ENCODE measurements around the gene PTPRQ. TPM values are rescaled to one million over a fixed set of nuclear protein-coding genes. Genes with fewer than 3 reads are reported as not detected.

Gene PTPRQ
- total and polyA plus RNA-seq, 2 of the 8 experiments (the other 6 are each of a cell fraction or from before 2014, with no cell fraction given) = not detected

GRCh38 chr12:80531646-80532045 lies 87.6 kb downstream of the PTPRQ start:
- FAIRE-seq = no peak
- Histone ChIP-seq H2AK5ac (ENCODE audit: low read depth, low read length) (no peak overlapping the region), H3K4me1 (replicated peaks in 1 of 4; ENCODE audit: control insufficient read depth in 3 of 4, insufficient read depth in 4 of 4, low read length in 3 of 4) (no peaks in the 10 kb centered on the region), H3K23ac (ENCODE audit: insufficient read length) (no peak overlapping the region), H3K79me2 (ENCODE audit: control insufficient read depth in 1 of 2, insufficient read depth in 2 of 2, low read length in 2 of 2) (no peaks in the 10 kb centered on the region), H3K4me3 (ENCODE audit: extremely low read depth in 1 of 4, insufficient read depth in 2 of 4, low read depth in 3 of 4, low read length in 4 of 4) (no peak overlapping the region), H3K18ac (ENCODE audit: extremely low read depth, low read length) (no peak overlapping the region), H2BK15ac (ENCODE audit: low read length) (no peak overlapping the region), H2AFZ (ENCODE audit: low read length) (no peak overlapping the region), H2BK20ac (ENCODE audit: low read length) (no peak overlapping the region), H4K20me1 (replicated peaks in 1 of 2; ENCODE audit: control insufficient read depth in 1 of 2, insufficient read depth in 2 of 2, low read length in 2 of 2) (no peaks in the 10 kb centered on the region), H2BK5ac (ENCODE audit: low read depth, low read length) (no peak overlapping the region), H3K4ac (replicated peaks; ENCODE audit: insufficient read length, low read depth, low read length) (no peak overlapping the region), H3K79me1 (ENCODE audit: low read depth, low read length) (no peaks in the 10 kb centered on the region), H3K9ac (replicated peaks in 1 of 4; ENCODE audit: extremely low read depth in 1 of 4, low read depth in 3 of 4, low read length in 3 of 4) (no peak overlapping the region), H2BK120ac (replicated peaks; ENCODE audit: low read depth, low read length) (no peak overlapping the region), H3K14ac (ENCODE audit: insufficient read length) (no peak overlapping the region), H4K91ac (replicated peaks; ENCODE audit: insufficient read length, low read length) (no peak overlapping the region), H3K4me2 (ENCODE audit: insufficient read depth in 1 of 2, low read depth in 2 of 2, low read length in 2 of 2) (no peak overlapping the region), H3K27ac (ENCODE audit: low read depth, low read length) (no peak overlapping the region), H3K56ac (replicated peaks; ENCODE audit: insufficient read length, low read depth, low read length) (no peak overlapping the region), H4K8ac (ENCODE audit: extremely low read depth, insufficient read depth, low read length) (no peak overlapping the region), H3K36me3 (ENCODE audit: control insufficient read depth in 2 of 4, insufficient read depth in 4 of 4, low read length in 3 of 4) (no peaks in the 10 kb centered on the region), H4K5ac (ENCODE audit: insufficient read length, low read depth, low read length) (no peak overlapping the region), H3K9me3 (ENCODE audit: insufficient read depth in 2 of 2, low read depth in 1 of 2, low read length in 1 of 2) (no peaks in the 10 kb centered on the region), H3K27me3 (replicated peaks in 1 of 4; ENCODE audit: control insufficient read depth in 3 of 4, extremely low read depth in 1 of 4, insufficient read depth in 3 of 4, low read length in 3 of 4) (no peaks in the 10 kb centered on the region), H3K23me2 (ENCODE audit: low read depth, low read length) (no peaks in the 10 kb centered on the region), H2BK12ac (ENCODE audit: low read depth, low read length) (no peak overlapping the region)
- CTCF ChIA-PET (ENCODE audit: partially characterized antibody) = interaction anchor here (0.7 to 1.6 kb wide), 7 partner anchors 30 to 231 kb away, joined by 3 to 4 read pairs (median 3); no protein-coding TSS in a partner anchor
- POLR2A ChIA-PET (ENCODE audit: partially characterized antibody) = no interaction called here
- no peak for DNase-seq (ENCODE audit: low read depth in 1 of 2, low spot score in 2 of 2)
- TF ChIP-seq SP4 (IDR thresholded peaks at IDR 0.05; ENCODE audit: low read length) = no peak
- TF ChIP-seq ZNF274 (IDR thresholded peaks at IDR 0.05; ENCODE audit: borderline replicate concordance, extremely low read depth, low read length) = no peak
- TF ChIP-seq TCF12 (IDR thresholded peaks at IDR 0.05; ENCODE audit: low read depth, low read length) = no peak
- no peak for TF ChIP-seq MAFK (IDR thresholded peaks at IDR 0.05; ENCODE audit: low read depth, low read length)
- TF ChIP-seq GABPA (IDR thresholded peaks at IDR 0.05; ENCODE audit: borderline replicate concordance, insufficient read depth, low read length) = no peak
- no peak for TF ChIP-seq CHD1 (IDR thresholded peaks at IDR 0.05; ENCODE audit: low read depth, low read length)
- TF ChIP-seq BRCA1 (IDR thresholded peaks at IDR 0.05; ENCODE audit: low read depth, low read length) = no peak
- TF ChIP-seq SP2 (IDR thresholded peaks at IDR 0.05; ENCODE audit: low read length) = no peak
- TF ChIP-seq TBP (IDR thresholded peaks at IDR 0.05; ENCODE audit: low read depth, low read length) = no peak
- no peak for TF ChIP-seq RBBP5 (IDR thresholded peaks at IDR 0.05; ENCODE audit: borderline replicate concordance, low read depth, low read length)
- TF ChIP-seq EP300 (IDR thresholded peaks at IDR 0.05; ENCODE audit: borderline replicate concordance in 1 of 2, low read depth in 2 of 2, low read length in 2 of 2) = no peak
- TF ChIP-seq GTF2F1 (IDR thresholded peaks at IDR 0.05; ENCODE audit: borderline replicate concordance, low read depth, low read length) = no peak

Measured in H1 (cell line).